Sigmoid colon (tissue), 4 donors: ENCODE measurements around the gene NAP1L5.

Source experiments
- EP300 ChIP-seq, 4 donors: sonication (generic); formaldehyde crosslinking; IDR thresholded peaks; one replicate each; pipeline ENCODE4 v1.6.1; 2017; ENCODE audit warnings: antibody characterized with exemption in 4 of 4
- POLR2A ChIP-seq, 2 donors: fragments of 450-650 bp; IDR thresholded peaks; one replicate each; pipeline ENCODE4 v1.6.1; 2016; ENCODE audit warnings: antibody characterized with exemption in 2 of 2, mild to moderate bottlenecking in 2 of 2, moderate library complexity in 2 of 2
- POLR2AphosphoS5 ChIP-seq, 4 donors: sonication (generic); formaldehyde crosslinking; IDR thresholded peaks; one replicate each; pipeline ENCODE4 v1.6.1; 2017; ENCODE audit warnings: antibody characterized with exemption in 4 of 4
- TF ChIP-seq, protein P1 (sequence below), 4 experiments: fragments of 450-650 bp in 3 of 4; fragments of 200-600 bp in 1 of 4; IDR thresholded peaks; one replicate each; pipeline ENCODE4 v1.5.1; 2016 to 2019; ENCODE audit warnings: antibody characterized with exemption in 4 of 4, mild to moderate bottlenecking in 3 of 4, moderate library complexity in 2 of 4

DNA sequence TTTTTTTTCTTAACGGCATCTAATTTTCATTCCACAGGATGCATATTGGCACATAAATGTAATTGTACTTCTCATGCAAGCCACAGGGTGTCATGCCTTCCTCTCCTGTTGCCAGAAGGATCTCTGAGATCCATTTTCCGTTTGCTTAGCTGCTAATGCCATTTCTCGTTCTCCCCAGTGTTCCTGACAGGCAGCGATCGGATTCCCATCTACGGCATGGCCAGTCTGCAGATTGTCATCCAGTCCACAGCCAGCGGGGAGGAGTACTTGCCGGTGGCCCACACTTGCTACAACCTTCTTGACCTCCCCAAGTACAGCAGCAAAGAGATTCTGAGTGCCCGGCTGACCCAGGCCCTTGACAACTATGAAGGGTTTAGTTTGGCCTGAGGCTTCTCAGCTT is 8.9 kb upstream of the NAP1L5 start:
- TF ChIP-seq EP300 (IDR thresholded peaks at IDR 0.05) (no peak), POLR2A (IDR thresholded peaks at IDR 0.05) (no peak), POLR2AphosphoS5 (IDR thresholded peaks at IDR 0.05) (peak in 2 of 4 donors; percentile 38)
- TF ChIP-seq, protein P1, sequence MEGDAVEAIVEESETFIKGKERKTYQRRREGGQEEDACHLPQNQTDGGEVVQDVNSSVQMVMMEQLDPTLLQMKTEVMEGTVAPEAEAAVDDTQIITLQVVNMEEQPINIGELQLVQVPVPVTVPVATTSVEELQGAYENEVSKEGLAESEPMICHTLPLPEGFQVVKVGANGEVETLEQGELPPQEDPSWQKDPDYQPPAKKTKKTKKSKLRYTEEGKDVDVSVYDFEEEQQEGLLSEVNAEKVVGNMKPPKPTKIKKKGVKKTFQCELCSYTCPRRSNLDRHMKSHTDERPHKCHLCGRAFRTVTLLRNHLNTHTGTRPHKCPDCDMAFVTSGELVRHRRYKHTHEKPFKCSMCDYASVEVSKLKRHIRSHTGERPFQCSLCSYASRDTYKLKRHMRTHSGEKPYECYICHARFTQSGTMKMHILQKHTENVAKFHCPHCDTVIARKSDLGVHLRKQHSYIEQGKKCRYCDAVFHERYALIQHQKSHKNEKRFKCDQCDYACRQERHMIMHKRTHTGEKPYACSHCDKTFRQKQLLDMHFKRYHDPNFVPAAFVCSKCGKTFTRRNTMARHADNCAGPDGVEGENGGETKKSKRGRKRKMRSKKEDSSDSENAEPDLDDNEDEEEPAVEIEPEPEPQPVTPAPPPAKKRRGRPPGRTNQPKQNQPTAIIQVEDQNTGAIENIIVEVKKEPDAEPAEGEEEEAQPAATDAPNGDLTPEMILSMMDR (IDR thresholded peaks at IDR 0.05), result peak; percentile 20 to 50 (median 38)
